HG02938 (cell line): ENCODE data around the gene PHF10.

Experiments used
- ATAC-seq: cut with Tn5 transposase; IDR thresholded peaks from one replicate; pipeline ENCODE4 v1.9.1; 2021; ENCODE audit warnings: mild to moderate bottlenecking, moderate library complexity; ENCODE audit not compliant: unreplicated experiment

PHF10 gene

DNA sequence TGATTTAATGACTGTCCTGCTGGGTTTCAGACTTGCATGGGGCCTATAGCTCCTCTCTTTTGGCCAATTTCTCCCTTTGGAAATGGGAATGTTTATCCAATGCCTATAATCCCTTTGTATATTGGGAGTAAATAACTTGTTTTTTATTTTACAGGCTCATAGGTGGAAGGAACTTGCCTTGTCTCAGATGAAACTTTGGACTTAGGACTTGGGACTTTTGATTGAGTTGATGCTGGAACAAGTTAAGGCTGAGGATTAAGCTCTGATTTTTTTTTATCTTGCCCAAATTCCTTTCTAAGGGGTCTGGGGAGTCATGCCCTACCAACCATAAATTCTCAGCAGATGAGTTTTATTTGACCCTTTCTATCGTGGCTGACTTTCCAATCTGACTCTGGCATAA lies 46.0 kb downstream of the PHF10 start:
- no peak for ATAC-seq

DNA sequence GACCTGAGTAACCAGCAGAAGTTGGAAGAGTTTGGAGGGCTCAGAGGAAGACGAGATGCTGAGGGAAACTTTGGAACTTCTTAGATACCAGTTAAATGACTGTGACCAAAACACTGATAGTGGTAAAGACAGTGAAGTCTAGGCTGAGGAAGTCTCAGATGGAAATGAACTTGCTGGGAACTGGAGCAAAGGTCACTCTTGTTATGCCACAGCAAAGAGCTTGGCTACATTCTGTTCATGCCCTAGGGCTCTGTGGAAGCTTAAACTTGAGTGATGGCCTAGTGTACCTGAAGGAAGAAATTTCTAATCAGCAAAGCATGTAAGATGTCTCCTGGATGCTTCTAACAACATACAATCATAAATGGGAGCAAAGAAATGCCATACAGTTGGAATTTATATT lies 47.2 kb downstream of the PHF10 start:
- ATAC-seq, result no peak

DNA sequence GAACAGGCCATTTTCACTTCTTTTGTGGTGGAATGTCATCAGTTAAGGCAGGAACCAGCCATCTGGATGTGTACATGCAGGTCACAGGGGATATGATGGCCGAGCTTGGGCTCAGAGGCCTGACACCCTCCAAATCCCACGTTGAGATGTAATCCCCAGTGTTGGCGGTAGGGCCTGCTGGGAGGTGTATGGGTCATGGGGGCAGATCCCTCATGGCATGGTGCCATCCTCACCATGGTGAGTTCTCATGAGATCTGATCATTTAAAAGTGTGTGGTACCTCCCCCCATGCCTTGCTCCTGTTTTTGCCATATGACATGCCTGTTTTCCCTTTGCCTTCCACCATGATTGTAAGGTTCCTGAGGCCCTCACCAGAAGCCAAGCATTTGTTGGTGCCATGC lies 49.3 kb downstream of the PHF10 start:
- no peak for ATAC-seq

DNA sequence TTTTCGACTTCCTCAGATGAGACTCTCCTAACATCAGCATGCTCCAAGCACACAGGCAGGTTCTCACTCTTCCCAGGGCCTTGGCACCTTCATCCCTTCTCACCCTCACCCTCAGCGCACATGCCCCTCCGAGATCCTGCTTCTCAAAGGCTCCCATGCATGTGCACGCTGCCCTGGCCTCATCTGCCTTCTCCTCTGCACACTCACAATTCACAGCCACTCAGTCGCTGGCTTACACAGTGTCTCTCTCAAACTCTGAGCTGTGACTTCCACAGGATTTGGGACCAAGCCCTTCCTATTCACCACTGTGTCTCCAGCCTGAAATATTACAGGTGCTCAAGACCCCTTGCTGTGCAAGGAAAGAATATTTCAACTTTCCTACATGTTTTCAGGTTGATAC lies 52.7 kb downstream of the PHF10 start:
- no peak for ATAC-seq

DNA sequence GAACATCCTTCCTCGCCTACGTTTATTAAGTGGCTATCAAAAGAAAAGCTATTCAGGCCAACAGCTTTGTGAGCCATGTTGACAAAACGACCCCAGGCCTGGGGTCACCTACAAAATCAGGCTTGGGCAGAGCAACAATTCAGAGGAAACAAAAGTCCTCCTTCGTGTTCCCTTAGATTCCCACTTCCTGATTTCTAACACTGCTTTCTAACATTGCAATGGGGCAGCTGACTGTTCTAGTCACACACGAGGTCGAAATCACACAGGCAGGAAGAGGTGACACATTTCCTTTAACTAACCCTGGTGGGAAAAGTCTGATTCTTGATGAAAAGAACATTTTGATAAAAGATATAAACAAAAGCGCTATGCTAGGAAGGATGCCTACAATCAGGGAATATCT lies 54.4 kb downstream of the PHF10 start:
- ATAC-seq, result no peak

DNA sequence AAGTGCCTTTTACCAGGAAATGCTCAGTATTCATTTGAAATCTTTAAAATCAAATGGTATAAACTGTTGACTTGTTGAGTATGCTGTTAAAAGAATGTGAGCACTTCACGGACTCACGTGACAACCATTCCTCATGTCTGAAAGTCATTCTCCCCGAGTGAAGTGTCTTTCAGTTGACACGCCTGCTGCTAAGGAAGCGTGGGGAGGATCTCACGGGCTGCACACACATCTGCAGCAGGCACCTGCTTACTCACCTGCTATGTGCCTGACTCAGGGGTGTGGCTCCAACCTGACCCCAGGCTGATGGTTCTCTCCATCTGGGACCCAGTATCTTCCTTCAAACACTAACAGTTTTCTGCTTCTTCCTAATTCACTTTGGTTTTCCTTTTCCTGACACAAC lies 55.2 kb downstream of the PHF10 start:
- ATAC-seq, result no peak

DNA sequence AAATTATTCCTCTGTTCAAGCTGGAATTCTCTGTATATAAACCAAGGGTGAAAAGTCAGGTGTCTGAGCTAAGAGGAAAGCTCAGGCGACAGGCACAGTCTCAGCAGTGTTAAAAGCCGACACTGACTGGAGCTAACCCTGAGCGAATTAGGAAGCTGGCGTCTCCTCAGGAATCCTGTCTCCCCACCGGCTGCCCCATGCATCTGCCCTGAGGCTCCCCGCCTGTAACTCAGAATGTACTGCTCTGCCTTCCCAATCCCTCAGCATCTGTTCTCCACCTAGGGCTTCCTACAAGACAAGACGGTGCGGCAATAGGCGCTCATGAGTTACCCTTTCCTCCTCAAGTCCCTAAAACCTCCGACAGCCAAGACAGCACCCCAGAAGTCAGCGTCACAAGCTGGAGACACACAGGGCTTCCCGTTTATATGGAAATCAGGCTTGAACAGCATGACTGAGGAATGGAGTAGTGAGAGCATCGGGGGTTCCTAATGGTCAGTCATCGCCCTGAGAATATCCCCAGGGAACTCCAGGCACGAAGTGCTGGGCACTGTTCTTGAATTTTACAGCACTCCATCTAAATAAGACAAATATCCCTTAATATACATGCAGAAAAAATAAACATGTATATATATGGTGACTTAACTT lies 56.0 kb downstream of the PHF10 start:
- no peak for ATAC-seq

DNA sequence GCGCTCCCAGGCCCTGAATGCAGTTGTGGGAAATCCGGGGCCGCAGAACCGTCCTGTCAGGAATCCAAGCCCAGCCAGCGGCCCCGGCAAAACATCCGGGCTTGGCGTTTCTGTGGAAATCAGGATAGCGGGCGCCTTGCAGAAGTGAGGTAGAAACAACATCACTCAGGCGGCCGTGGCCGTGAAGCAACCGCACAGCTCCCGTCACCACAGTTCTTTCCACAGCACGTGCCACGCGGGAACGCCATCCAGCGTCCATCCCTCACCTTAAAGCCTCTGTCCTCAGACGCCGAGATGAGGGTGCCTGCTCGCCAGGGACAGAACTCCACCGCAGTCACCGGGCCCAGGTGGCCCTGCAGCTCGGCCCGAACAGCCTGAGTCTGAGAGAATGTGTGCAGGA lies 56.6 kb downstream of the PHF10 start:
- no peak for ATAC-seq

DNA sequence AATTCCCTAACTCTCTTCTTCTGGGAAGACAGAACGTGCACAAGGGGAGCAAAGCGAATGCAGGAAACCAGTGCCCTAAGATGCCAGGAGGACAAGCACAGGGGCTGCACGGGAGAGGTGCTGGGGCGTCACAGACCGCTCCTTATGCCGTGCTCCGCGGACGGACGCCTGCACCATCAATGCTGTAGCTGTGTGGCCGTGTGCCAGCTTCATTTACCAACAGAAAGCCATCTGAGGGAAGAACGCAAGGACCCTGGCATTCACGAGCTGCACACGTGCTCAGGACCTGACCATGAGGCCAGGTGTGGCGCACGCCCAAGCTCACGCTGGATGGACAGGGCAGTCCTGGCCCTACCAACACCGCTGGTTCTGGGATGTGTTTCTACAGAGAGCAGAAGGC lies 57.9 kb downstream of the PHF10 start:
- ATAC-seq, result no peak

DNA sequence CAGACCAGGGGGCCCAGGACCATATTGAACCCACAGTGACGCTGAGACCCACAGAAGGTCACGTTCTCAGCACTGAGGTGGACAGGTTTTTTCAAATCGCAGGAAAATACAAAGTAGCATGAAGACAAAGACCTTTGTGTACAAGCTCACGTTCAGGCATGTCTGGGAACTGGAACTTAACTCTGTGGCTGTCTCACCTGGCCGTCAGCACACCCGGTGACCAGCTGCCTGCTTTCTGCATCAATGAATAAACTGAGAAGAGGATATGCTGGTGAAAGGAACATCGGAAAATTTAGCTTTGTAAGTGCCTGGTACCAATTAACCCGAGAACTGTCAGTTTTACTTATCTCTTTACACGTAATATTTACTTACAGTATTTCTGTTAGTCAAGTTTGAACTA lies 59.0 kb downstream of the PHF10 start:
- ATAC-seq, result no peak

DNA sequence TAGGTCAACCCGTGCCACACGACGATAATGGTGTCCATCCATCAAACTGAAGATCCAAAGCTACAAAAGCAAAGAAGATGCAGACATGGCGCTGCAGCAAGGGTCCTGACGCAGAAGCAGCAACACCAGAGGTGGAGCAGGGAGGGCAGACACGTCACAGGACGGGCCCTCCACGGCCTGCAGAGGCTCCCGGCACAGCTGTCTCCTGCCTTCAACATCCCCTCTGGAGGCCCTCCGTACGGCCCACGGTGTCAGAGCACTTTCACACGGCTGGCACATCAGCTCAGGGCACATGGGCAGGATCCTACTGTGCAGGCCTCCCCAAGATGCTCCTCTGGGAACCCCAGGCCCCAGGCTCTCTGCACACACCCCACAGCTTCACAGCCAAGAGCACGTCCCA lies 60.1 kb downstream of the PHF10 start:
- no peak for ATAC-seq

DNA sequence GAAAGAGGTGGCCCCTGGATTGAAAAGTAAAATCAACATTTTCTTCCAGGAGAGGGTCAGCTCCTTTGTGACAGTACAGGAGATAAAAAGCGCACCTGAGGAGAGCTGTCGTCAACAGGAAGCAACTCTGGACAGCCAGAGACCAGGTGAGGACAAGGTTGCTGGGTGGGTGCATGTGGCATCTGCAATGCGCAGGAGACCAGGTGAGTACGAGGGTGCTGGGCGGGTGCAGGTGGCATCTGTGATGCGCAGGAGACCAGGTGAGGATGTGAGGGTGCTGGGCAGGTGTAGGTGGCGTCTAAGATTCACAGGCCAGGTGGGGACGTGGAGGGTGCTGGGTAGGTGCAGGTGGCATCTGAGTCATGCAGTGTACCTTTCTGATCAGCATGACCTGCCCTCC lies 60.8 kb downstream of the PHF10 start:
- no peak for ATAC-seq

DNA sequence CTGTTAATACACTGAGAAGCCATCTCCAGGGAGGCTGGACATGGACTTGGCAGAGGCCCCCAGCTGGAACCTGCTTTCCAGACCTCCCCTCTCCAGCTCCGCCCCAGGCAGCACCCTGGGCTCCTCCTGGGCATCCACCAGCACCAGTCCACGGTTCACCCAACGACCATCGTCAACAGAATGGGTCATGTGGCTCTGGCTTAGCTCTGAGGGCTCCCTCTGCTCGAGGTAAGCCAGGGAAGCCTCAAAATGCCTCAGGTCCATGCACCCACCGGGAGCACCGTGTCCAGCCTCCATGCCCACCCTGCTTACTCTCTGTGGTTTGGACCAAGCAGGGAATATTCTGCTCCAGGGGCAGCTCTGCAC lies 62.9 kb downstream of the PHF10 start:
- ATAC-seq, result no peak

DNA sequence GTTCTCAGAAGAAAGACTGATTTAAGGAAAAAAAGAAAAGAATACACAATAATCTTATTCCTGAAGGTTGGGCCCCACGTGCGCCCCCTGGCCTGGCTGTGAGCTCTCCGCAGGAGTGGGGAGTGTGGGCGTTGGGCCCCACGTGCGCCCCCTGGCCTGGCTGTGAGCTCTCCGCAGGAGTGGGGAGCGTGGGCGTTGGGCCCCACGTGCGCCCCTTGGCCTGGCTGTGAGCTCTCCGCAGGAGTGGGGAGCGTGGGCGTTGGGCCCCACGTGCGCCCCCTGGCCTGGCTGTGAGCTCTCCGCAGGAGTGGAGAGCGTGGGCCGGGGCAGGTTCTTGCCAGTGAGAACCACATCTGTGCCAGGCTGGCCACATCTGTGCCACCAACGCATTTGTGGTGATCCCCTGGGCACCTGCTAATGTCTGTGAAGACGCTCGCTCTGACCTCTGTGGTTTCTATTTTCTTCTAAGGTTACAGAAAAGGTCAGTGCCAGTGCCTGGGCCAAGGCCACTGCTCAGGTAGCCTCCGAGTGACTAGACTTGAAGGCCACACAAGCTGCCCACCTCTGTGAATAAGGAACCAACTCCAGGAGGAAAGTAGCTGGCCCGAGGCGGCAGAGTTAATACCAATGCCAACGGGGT lies 63.4 kb downstream of the PHF10 start:
- no peak for ATAC-seq

DNA sequence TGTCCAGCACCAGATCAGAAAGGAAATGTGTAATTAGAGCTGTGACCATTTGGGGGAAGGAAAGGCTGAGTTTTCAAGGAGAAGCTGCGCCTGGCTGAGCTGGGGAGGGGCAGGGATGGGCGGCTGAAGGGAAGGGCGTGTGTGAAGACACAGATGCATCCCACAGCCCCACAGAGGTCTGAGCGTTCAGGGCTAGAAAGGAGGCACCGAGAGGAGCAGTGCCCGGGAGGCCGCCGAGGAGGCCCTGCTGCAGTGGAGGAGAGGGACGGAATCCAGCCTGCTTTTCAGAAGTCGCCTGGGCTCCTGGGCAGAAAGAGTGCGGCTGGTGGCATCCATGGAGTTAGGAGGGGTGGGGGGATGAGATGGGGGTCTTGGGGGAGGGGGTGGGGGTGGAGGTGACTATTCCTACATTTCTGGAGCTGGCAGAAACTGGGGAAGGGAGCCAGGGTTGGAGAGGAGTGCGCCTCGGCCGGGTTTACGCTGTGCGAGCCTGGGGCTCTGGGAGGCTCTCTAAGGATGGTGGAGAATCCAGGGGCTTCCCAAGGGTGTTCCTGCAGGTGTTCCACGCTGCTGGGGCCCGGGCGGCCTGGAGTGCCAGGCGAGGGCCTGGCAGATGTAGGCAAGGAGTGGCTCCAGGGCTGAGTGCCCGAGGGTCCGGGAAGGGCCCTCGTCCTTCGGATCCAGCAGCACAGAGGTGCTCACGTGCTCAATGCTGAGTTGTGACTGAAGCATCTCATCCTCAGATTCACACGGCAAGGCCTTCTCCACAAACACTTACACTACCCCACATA lies 64.3 kb downstream of the PHF10 start:
- ATAC-seq, result no peak

DNA sequence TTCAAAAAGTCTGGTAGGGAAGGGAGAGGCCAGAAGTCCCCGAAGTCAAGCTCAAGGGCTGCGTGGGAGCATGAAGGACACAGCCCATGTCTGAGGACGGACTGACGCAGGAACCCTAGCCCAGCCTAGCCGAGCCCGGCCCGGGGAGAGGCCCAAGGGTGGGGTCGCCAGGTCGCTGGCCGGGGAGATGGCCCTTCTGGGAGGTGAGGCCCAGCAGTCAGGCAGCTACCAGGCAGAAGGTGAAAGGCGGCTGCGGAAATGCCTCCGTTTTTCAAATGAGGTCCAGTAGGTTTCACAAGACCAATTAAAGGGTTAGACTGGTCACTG lies 67.1 kb downstream of the PHF10 start:
- no peak for ATAC-seq

DNA sequence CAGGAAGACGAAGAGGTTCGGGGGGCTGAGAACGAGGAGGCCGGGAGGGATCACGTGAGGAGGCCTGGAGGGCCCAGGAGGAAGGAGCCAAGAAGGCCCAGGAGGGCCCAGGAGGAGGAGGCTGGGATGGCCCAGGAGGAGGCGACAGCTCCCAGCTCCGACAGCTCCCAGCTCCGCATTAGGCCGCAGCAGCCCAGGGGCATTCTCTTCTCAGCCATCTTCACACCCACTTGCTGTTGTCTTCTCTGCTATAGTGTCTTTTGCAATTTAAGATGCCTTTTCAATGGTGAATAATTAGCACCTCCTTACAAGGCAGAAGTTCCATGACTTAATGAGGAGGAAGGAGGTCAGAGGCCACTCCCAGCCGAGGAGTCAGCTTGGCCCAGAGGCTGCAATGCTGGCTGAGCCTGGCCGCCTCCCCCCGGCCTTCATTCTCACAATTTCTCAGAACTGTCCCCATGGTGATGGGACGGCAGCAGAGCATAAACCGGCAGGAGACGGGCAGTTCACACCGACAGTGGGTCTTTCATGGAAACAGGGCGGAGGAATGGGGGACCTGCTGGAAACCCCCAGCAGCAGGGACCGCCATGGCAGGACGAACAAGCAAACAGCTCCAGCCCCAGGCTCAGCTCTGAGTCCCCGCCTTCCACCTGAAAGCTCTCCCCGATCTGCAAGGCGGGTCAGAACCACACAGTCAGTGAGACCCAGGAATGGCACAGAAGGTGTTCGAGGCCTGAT lies 67.6 kb downstream of the PHF10 start:
- no peak for ATAC-seq

DNA sequence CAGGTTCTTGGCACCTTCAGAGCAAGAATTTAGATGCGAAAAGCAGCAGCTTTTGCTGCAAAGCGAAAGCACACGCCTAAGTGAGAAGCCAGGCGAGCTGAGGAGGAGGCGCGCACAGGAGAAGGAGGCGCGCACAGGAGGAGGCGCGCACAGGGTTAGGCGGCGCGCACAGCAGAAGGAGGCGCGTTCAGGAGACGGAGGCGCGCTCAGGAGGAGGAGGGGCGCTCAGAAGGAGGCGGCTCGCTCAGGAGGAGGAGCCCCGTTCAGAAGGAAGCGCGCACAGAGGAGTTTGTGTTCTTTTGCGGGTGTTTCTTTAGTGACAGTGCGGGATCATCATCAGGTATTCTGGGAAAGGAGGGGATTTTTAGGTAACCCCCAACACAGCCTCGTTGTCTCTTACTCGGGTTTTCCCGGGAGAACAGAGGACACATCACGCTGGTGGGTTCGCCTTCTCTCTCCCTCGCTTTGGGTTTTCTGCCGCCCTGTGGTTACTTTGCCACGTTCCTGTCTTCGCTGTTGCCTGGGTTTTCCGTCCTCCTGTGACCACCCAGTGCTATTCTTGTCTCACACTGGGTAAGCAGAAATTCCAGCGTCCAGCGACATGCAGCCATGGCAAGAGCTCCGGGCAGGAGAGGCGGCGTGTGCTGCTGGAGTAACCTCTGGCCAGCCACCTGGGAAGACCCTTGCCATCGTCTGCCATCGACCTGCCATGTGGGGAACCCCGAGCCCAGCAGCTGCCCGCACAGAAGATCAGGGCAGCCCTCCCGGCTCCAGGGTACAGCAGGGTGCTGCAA lies 69.5 kb downstream of the PHF10 start:
- ATAC-seq, result peak; percentile 96
